Natural killer cell (primary cell): Measurements from ENCODE around the gene TMEM186. TPM values are rescaled to one million over a fixed set of nuclear protein-coding genes. Genes with fewer than 3 reads are reported as not detected.

ENCODE experiments used
- ATAC-seq, 3 donors: fragments of 150-1000 bp in 2 of 3; fragments of 200-7000 bp in 1 of 3; cut with Tn5 transposase; 1 replicate in 1 of 3; 2 replicates in 2 of 3; pipeline ENCODE4 v1.10.0; 2021; ENCODE audit warnings: mild to moderate bottlenecking in 2 of 3, moderate library complexity in 2 of 3
- DNase-seq, 2 donors: peaks; one replicate each; pipeline versions ENCODE4 v3.0.0 to v3.0.0-alpha.2; 2013 to 2021; ENCODE audit warnings: mixed read lengths in 1 of 2
- H3K27ac ChIP-seq: one replicate; pipeline ENCODE4 v1.5.1; 2013; ENCODE audit warnings: mild to moderate bottlenecking, low read length
- H3K27me3 ChIP-seq: one replicate; pipeline ENCODE4 v1.6.1; 2013; ENCODE audit warnings: low read length; ENCODE audit not compliant: control insufficient read depth, insufficient read depth
- H3K36me3 ChIP-seq: one replicate; pipeline ENCODE4 v1.6.1; 2013; ENCODE audit warnings: low read length; ENCODE audit not compliant: control insufficient read depth, insufficient read depth
- H3K4me1 ChIP-seq: one replicate; pipeline ENCODE4 v1.6.1; 2013; ENCODE audit warnings: low read length; ENCODE audit not compliant: control insufficient read depth, insufficient read depth
- H3K4me3 ChIP-seq: one replicate; pipeline ENCODE4 v1.5.1; 2013; ENCODE audit warnings: low read length
- H3K9me3 ChIP-seq: one replicate; pipeline ENCODE4 v1.6.1; 2013; ENCODE audit warnings: low read length; ENCODE audit not compliant: control insufficient read depth, insufficient read depth
- H3K27ac Mint-ChIP-seq, 2 donors: one replicate each; pipeline ENCODE4 v1.8.0; 2022; ENCODE audit warnings: mild to moderate bottlenecking in 2 of 2, mixed read lengths in 2 of 2, moderate library complexity in 1 of 2
- H3K27me3 Mint-ChIP-seq, 2 donors: one replicate each; pipeline ENCODE4 v1.8.0; 2022; ENCODE audit warnings: low read depth in 2 of 2, mixed read lengths in 2 of 2
- H3K36me3 Mint-ChIP-seq: one replicate; pipeline ENCODE4 v1.8.0; 2022; ENCODE audit warnings: mixed read lengths
- H3K4me1 Mint-ChIP-seq, 2 donors: one replicate each; pipeline ENCODE4 v1.8.0; 2022; ENCODE audit warnings: mixed read lengths in 2 of 2
- H3K4me3 Mint-ChIP-seq: one replicate; pipeline ENCODE4 v1.8.0; 2022; ENCODE audit warnings: mild to moderate bottlenecking, moderate library complexity, mixed read lengths
- H3K9me3 Mint-ChIP-seq, 2 donors: one replicate each; pipeline ENCODE4 v1.8.0; 2022; ENCODE audit warnings: mixed read lengths in 2 of 2
- WGBS: methylation state at CpG from one replicate; pipeline ENCODE4 v1.1.7; 2013; ENCODE audit warnings: missing lambda C conversion rate; ENCODE audit not compliant: insufficient coverage; 5-methylcytosine and 5-hydroxymethylcytosine counted together
- intact Hi-C: fragments of 100-400 bp; cut with micrococcal nuclease; formaldehyde crosslinking; loops from one replicate; pipeline ENCODE4 v1.14.2; 2022
- total RNA-seq, 4 donors: library from RNA; stranded (reverse); fragments of 120-200 nt in 1 of 4; gene quantifications; one replicate each; pipeline versions ENCODE4 v1.2.3 to v1.2.4, GENCODE V29; 2013 to 2022
- TF ChIP-seq, protein P1 (sequence below): fragments of 200-600 bp; IDR thresholded peaks from one replicate; pipeline ENCODE4 v1.8.0; 2022; ENCODE audit warnings: antibody characterized with exemption

Gene TMEM186
- total RNA-seq, 3 donors from 2014 or later (not counting 1 experiment from before 2014, with no cell fraction given): 3.0 to 5.2 (median 4.1) TPM

DNA sequence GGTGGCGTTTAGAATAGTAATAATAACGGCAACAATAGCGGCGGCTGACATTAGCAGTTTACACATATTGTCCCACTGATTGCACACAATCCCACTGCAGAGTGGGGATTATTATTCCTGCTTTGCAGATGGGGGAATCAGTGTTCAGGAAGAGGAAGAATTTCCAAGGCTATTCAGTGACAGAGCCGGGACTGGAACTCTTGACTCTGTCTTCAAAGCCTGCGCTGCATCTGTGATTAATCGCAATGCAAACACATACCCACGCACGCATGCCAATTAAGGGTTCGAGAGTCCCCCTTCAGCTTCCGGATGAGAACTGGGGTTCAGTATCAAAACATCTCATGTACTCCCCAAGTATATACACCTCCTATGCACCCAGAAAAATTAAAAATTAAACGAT is 29.2 kb downstream of the TMEM186 start:
- H3K4me3 ChIP-seq: no peak overlapping the region
- Mint-ChIP-seq H3K4me1 (no peaks in the 10 kb centered on the region), H3K27ac (no peak overlapping the region), H3K36me3 (no peaks in the 10 kb centered on the region), H3K9me3 (no peaks in the 10 kb centered on the region), H3K27me3 (no peaks in the 10 kb centered on the region), H3K4me3 (no peak overlapping the region)
- intact Hi-C loops: no loop called here
- H3K27ac ChIP-seq: no peak overlapping the region
- TF ChIP-seq, protein P1, sequence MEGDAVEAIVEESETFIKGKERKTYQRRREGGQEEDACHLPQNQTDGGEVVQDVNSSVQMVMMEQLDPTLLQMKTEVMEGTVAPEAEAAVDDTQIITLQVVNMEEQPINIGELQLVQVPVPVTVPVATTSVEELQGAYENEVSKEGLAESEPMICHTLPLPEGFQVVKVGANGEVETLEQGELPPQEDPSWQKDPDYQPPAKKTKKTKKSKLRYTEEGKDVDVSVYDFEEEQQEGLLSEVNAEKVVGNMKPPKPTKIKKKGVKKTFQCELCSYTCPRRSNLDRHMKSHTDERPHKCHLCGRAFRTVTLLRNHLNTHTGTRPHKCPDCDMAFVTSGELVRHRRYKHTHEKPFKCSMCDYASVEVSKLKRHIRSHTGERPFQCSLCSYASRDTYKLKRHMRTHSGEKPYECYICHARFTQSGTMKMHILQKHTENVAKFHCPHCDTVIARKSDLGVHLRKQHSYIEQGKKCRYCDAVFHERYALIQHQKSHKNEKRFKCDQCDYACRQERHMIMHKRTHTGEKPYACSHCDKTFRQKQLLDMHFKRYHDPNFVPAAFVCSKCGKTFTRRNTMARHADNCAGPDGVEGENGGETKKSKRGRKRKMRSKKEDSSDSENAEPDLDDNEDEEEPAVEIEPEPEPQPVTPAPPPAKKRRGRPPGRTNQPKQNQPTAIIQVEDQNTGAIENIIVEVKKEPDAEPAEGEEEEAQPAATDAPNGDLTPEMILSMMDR: no peak
- no peak for DNase-seq
- WGBS: 97% methylated on average over 10 of the region's 12 CpGs
- H3K36me3 ChIP-seq: peaks cover 12% of the 10 kb centered on the region
- ATAC-seq: no peak
- H3K4me1 ChIP-seq: no peaks in the 10 kb centered on the region
- H3K9me3 ChIP-seq: no peaks in the 10 kb centered on the region
- no peaks in the 10 kb centered on the region for H3K27me3 ChIP-seq

DNA sequence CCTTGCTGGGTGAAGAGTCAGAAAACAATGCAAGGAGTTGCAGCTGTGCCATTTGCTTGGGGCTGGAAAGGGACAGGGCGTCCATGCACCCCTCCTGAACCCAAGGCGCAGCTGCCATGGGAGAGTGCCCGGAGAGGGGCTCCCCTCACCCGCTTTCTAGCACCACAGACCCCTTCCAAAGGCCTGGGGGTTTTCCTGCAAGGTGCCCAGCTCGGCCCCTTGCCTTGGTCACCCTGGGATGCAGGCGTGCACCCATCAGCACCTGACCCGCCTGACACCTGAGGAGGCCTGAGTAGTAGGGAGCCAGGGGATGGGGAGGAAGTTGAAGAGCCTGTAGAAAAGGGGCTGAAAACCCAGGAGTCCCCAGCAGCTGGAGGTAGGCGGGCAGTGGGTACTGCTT is 30.3 kb downstream of the TMEM186 start:
- H3K4me1 ChIP-seq: no peaks in the 10 kb centered on the region
- no peaks in the 10 kb centered on the region for H3K27me3 ChIP-seq
- Mint-ChIP-seq H3K27me3 (no peaks in the 10 kb centered on the region), H3K36me3 (no peaks in the 10 kb centered on the region), H3K4me3 (no peak overlapping the region), H3K9me3 (no peaks in the 10 kb centered on the region), H3K27ac (no peak overlapping the region), H3K4me1 (no peaks in the 10 kb centered on the region)
- TF ChIP-seq, protein P1: no peak
- H3K4me3 ChIP-seq: no peak overlapping the region
- H3K9me3 ChIP-seq: no peaks in the 10 kb centered on the region
- H3K36me3 ChIP-seq: peaks cover 12% of the 10 kb centered on the region
- ATAC-seq (no peak), DNase-seq (no peak)
- intact Hi-C loops: no loop called here
- 86% methylated on average over 8 of the region's 8 CpGs for WGBS
- no peak overlapping the region for H3K27ac ChIP-seq

DNA sequence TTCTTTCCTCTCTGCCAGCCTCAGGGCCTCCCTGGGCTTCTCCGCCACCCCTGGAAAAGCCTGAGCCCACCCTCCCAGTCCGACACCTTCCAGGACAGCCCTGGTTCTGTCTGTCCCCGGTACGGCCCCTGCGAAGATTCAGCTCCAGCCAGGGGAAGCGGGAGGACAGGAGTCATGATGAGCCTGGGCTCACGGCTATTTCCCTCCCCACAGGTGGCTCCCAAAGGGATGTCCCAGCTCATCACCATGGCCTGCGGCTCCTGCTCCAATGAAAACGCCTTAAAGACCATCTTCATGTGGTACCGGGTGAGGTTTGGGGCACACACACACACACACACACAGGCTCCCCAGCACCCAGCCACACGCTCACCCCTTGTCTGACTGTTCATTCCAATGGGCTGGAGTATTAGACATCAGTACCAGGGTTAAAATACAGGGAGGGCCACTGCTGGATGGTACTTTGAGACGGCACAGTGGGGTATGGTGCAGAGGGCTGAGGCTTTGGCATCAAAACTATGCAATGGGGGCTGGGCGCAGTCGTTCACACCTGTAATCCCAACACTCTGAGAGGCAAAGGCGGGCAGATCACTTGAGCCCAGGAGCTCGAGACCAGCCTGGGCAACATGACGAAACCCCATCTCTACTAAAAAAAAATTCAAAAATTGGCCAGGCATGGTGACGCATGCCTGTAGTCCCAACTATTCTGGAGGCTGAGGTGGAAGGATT is 32.8 kb downstream of the TMEM186 start:
- TF ChIP-seq, protein P1: no peak
- WGBS: 93% methylated on average over 18 of the region's 18 CpGs
- no peak overlapping the region for H3K27ac ChIP-seq
- no peak overlapping the region for H3K27ac Mint-ChIP-seq
- H3K4me3 Mint-ChIP-seq: no peak overlapping the region
- H3K9me3 ChIP-seq: no peaks in the 10 kb centered on the region
- no peaks in the 10 kb centered on the region for H3K4me1 ChIP-seq
- H3K9me3 Mint-ChIP-seq: no peaks in the 10 kb centered on the region
- H3K4me1 Mint-ChIP-seq: no peaks in the 10 kb centered on the region
- no peaks in the 10 kb centered on the region for H3K27me3 ChIP-seq
- H3K27me3 Mint-ChIP-seq: no peaks in the 10 kb centered on the region
- no peaks in the 10 kb centered on the region for H3K36me3 Mint-ChIP-seq
- H3K4me3 ChIP-seq: no peak overlapping the region
- intact Hi-C loops: no loop called here
- DNase-seq (no peak), ATAC-seq (no peak)
- H3K36me3 ChIP-seq: peaks cover 17% of the 10 kb centered on the region

DNA sequence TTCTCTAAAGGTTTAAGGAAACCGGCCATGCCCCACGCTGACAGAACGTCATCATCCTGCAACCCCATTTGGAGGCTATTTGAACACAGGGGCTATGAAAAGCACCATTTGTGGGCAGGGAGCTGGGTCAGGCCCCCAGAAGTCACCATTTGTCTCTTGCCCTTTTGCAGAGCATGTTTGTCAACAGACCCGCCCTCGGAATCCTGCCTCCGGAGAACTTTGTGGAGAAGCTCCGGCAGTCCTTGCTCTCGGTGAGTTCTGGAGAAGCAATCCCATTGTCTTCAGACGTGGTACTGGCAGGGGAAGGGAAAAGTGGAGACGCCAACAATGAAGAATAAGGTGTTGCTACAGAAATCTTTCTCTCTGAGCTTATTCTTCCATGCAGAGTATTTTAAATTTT is 33.5 kb downstream of the TMEM186 start:
- Histone ChIP-seq H3K36me3 (peaks cover 15% of the 10 kb centered on the region), H3K27ac (no peak overlapping the region), H3K4me1 (no peaks in the 10 kb centered on the region), H3K9me3 (no peaks in the 10 kb centered on the region), H3K27me3 (no peaks in the 10 kb centered on the region), H3K4me3 (no peak overlapping the region)
- Mint-ChIP-seq H3K36me3 (no peaks in the 10 kb centered on the region), H3K27ac (no peak overlapping the region), H3K4me3 (no peak overlapping the region), H3K27me3 (no peaks in the 10 kb centered on the region), H3K9me3 (no peaks in the 10 kb centered on the region), H3K4me1 (no peaks in the 10 kb centered on the region)
- TF ChIP-seq, protein P1: no peak
- no peak for DNase-seq
- 93% methylated on average over 10 of the region's 10 CpGs for WGBS
- ATAC-seq: no peak
- intact Hi-C loops: no loop called here
